ENCODE data around the gene PIK3R1. TPM values are rescaled to one million over a fixed set of nuclear protein-coding genes. Genes with fewer than 3 reads are reported as not detected.

The PIK3R1 gene
- total and polyA plus RNA-seq, 2 of the 4 experiments (the other 2 are of a cell fraction), result 2.4 to 9.3 TPM

DNA sequence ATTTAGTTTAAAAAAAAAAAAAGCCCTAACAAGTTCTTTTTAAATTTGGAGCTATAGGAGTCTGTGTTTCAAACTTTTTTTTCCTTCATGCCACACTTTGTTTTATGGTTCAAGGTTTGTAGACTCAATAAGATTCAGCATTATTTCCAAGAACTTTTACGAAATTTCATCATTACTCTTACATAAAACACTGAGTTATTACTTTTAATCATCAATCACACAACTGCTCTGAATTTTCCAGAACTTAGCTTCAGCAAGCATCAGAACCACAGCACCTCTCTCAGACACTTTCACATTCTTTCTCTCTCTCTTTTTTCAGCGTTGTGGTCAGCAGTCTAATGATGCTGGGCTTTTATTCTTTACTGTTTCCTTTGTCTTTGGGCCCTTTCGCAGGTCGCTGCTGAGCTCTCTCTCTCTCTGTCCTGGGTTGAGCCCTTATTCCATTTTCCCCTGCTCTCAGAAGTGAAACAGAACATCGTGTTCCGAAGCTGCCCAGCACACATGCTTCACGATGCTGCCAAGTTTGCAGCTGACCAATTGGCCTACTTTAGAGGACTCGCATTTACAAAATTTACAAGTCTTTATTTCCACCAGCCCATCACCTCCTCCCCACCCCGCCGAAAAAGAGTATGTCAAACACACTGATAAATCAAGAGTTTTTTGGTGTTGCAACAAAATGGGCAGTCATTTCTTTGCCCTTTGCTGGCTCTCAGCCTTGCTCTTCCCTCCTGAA lies 44.6 kb upstream of the PIK3R1 start:
- CTCF ChIA-PET, result interaction anchor here (0.5 to 0.6 kb wide), 3 partner anchors 15 to 444 kb away, joined by 3 to 4 read pairs (median 4); no protein-coding TSS in a partner anchor
- H3K36me3 ChIP-seq (ENCODE audit: control insufficient read depth, insufficient read depth, low read length), result no peaks in the 10 kb centered on the region
- DNase-seq (peak; percentile 11), ATAC-seq (ENCODE audit: low read depth) (peak; percentile 63)
- no peak overlapping the region for H2BK5ac ChIP-seq (ENCODE audit: low read depth, low read length, poor library complexity, severe bottlenecking)
- no peaks in the 10 kb centered on the region for H3K9me1 ChIP-seq (ENCODE audit: insufficient read depth, low read length)
- peak overlapping the region; percentile 73 for H2AFZ ChIP-seq (replicated peaks; ENCODE audit: low read length, poor library complexity)
- dilution Hi-C loops (cut with HindIII; ENCODE audit: low sequenced_read_pairs, unreplicated experiment), result no loop called here
- BruUV-seq (replicated peaks), result no TSS peak
- no peak overlapping the region for H2BK20ac ChIP-seq (ENCODE audit: low read depth, low read length)
- intact Hi-C loops (cut with micrococcal nuclease), result no loop called here
- H3K4me3 ChIP-seq (ENCODE audit: insufficient read depth, low read depth, low read length), result peak overlapping the region; percentile 14; the same call in 1 of the 2 replicates
- peak overlapping the region; percentile 46; the same call in 1 of the 2 replicates for H3K9ac ChIP-seq (ENCODE audit: low read depth, low read length)
- H2BK15ac ChIP-seq (ENCODE audit: low read depth, low read length), result no peak overlapping the region
- no peak overlapping the region for H2AK5ac ChIP-seq (ENCODE audit: low read depth, low read length)
- no peaks in the 10 kb centered on the region for H3K79me1 ChIP-seq (ENCODE audit: low read depth in 1 of 2, low read length in 2 of 2)
- WGBS, 2 experiments (ENCODE audit: extremely low coverage in 2 of 2, insufficient read length in 1 of 2), result 15% methylated on average over 6 of the region's 10 CpGs; no CpG with 5 or more reads in 1 of the 2 experiments
- H4K8ac ChIP-seq (ENCODE audit: low read depth in 2 of 2, low read length in 2 of 2), result no peak overlapping the region
- H3K4ac ChIP-seq (ENCODE audit: low read depth, low read length), result no peak overlapping the region
- no peaks in the 10 kb centered on the region for H3K9me3 ChIP-seq (ENCODE audit: control insufficient read depth, insufficient read depth, low read length)
- peaks cover 1% of the 10 kb centered on the region; the same call in 1 of the 2 replicates for H3K27me3 ChIP-seq (ENCODE audit: control insufficient read depth, insufficient read depth, low read length)
- no peak overlapping the region for H3K14ac ChIP-seq (replicated peaks; ENCODE audit: low read depth, low read length)
- no peak overlapping the region for H4K91ac ChIP-seq (ENCODE audit: insufficient read depth, low read depth, low read length)
- in situ Hi-C loops (cut with MboI; ENCODE audit: low sequenced_read_pairs), result no loop called here
- no peak overlapping the region for H2AK9ac ChIP-seq (replicated peaks; ENCODE audit: low read depth, low read length, poor library complexity)
- no peak overlapping the region; the same call in 1 of the 2 replicates for H3K18ac ChIP-seq (ENCODE audit: low read depth, low read length)
- no peak overlapping the region for H4K5ac ChIP-seq (ENCODE audit: low read depth, low read length)
- no peak overlapping the region for H2BK120ac ChIP-seq (ENCODE audit: low read depth, low read length)
- H3K27ac ChIP-seq (ENCODE audit: insufficient read depth, low read length), result no peak overlapping the region
- H4K20me1 ChIP-seq (ENCODE audit: insufficient read depth, low read length), result no peaks in the 10 kb centered on the region
- no peak overlapping the region for H3K23ac ChIP-seq (ENCODE audit: low read depth, low read length)
- H3K4me1 ChIP-seq (ENCODE audit: control insufficient read depth, insufficient read depth, low read length), result no peaks in the 10 kb centered on the region
- TF ChIP-seq NFE2L2 (IDR thresholded peaks at IDR 0.05; ENCODE audit: low read depth, low read length), result no peak
- TF ChIP-seq, protein P1, sequence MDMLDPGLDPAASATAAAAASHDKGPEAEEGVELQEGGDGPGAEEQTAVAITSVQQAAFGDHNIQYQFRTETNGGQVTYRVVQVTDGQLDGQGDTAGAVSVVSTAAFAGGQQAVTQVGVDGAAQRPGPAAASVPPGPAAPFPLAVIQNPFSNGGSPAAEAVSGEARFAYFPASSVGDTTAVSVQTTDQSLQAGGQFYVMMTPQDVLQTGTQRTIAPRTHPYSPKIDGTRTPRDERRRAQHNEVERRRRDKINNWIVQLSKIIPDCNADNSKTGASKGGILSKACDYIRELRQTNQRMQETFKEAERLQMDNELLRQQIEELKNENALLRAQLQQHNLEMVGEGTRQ (IDR thresholded peaks at IDR 0.05; ENCODE audit: low read depth, low read length), result no peak
- TF ChIP-seq, protein P2, sequence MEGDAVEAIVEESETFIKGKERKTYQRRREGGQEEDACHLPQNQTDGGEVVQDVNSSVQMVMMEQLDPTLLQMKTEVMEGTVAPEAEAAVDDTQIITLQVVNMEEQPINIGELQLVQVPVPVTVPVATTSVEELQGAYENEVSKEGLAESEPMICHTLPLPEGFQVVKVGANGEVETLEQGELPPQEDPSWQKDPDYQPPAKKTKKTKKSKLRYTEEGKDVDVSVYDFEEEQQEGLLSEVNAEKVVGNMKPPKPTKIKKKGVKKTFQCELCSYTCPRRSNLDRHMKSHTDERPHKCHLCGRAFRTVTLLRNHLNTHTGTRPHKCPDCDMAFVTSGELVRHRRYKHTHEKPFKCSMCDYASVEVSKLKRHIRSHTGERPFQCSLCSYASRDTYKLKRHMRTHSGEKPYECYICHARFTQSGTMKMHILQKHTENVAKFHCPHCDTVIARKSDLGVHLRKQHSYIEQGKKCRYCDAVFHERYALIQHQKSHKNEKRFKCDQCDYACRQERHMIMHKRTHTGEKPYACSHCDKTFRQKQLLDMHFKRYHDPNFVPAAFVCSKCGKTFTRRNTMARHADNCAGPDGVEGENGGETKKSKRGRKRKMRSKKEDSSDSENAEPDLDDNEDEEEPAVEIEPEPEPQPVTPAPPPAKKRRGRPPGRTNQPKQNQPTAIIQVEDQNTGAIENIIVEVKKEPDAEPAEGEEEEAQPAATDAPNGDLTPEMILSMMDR (conservative IDR thresholded peaks at IDR 0.05; ENCODE audit: low read depth, low read length), result no peak
- TF ChIP-seq FOS (IDR thresholded peaks at IDR 0.05; ENCODE audit: low read depth, low read length), result no peak
- no peak for TF ChIP-seq MAZ (IDR thresholded peaks at IDR 0.05; ENCODE audit: borderline replicate concordance, low read depth, low read length)
- peak overlapping the region; percentile 85 for H3K4me2 ChIP-seq (ENCODE audit: low read depth, low read length)
- POLR2A ChIA-PET (ENCODE audit: unreplicated experiment), result no interaction called here
- H3K56ac ChIP-seq (ENCODE audit: extremely low read depth, insufficient read depth, low read length), result no peak overlapping the region
